AG09309 (cell line): ENCODE data around the gene RSBN1L.

ENCODE experiments used
- DNase-seq: peaks from one replicate; pipeline ENCODE4 v3.0.0-alpha.2; 2010; ENCODE audit warnings: low read depth
- H3K4me3 ChIP-seq: 2 replicates; pipeline ENCODE4 v1.5.1; 2011; ENCODE audit warnings: mild to moderate bottlenecking, low read depth, low read length, moderate library complexity; ENCODE audit not compliant: control insufficient read depth
- TF ChIP-seq, protein P1 (sequence below): IDR thresholded peaks from 2 replicates; pipeline ENCODE4 v1.5.1; 2011; ENCODE audit warnings: mild to moderate bottlenecking, low read depth, low read length, inconsistent platforms; ENCODE audit not compliant: insufficient read depth, control insufficient read depth; ENCODE audit errors: missing control alignments

The RSBN1L gene

DNA sequence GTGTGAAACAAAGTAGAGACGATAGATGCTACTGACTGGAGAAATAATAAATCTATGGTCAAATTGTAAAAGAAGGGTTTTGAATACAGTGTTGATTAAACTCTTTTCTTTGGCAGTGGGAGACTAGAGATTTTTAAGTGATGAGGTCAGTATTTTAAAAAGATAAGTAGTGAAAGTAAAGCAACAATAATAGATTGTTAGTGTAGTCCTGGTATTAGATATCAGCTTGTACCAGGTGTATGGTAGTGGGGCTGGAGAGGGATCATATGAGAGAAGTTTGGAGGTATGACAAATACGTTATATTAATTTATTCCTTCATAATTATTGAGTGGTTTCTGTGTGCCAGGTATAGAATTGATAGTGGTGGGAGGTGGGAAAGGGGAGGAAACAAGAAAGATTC lies 127.5 kb downstream of the RSBN1L start:
- TF ChIP-seq, protein P1, sequence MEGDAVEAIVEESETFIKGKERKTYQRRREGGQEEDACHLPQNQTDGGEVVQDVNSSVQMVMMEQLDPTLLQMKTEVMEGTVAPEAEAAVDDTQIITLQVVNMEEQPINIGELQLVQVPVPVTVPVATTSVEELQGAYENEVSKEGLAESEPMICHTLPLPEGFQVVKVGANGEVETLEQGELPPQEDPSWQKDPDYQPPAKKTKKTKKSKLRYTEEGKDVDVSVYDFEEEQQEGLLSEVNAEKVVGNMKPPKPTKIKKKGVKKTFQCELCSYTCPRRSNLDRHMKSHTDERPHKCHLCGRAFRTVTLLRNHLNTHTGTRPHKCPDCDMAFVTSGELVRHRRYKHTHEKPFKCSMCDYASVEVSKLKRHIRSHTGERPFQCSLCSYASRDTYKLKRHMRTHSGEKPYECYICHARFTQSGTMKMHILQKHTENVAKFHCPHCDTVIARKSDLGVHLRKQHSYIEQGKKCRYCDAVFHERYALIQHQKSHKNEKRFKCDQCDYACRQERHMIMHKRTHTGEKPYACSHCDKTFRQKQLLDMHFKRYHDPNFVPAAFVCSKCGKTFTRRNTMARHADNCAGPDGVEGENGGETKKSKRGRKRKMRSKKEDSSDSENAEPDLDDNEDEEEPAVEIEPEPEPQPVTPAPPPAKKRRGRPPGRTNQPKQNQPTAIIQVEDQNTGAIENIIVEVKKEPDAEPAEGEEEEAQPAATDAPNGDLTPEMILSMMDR, result no peak
- DNase-seq, result no peak
- no peak overlapping the region for H3K4me3 ChIP-seq

GRCh38 chr7:77824636-77825035 lies 128.4 kb downstream of the RSBN1L start:
- TF ChIP-seq, protein P1, result no peak
- no peak for DNase-seq
- H3K4me3 ChIP-seq, result no peak overlapping the region

- no peak for DNase-seq
- no peak overlapping the region for H3K4me3 ChIP-seq
These were observed 128.9 kb downstream of the RSBN1L start for GRCh38 chr7:77825131-77825530.

GRCh38 chr7:77826300-77826699 lies 130.0 kb downstream of the RSBN1L start:
- TF ChIP-seq, protein P1, result no peak
- no peak overlapping the region for H3K4me3 ChIP-seq
- DNase-seq, result no peak

More at GRCh38 chr7:77825131-77825530, 128.9 kb downstream of the RSBN1L start:
- TF ChIP-seq, protein P1, result no peak

GRCh38 chr7:77827999-77828398 lies 131.7 kb downstream of the RSBN1L start:
- TF ChIP-seq, protein P1, result no peak
- H3K4me3 ChIP-seq, result no peak overlapping the region
- DNase-seq, result no peak

DNA sequence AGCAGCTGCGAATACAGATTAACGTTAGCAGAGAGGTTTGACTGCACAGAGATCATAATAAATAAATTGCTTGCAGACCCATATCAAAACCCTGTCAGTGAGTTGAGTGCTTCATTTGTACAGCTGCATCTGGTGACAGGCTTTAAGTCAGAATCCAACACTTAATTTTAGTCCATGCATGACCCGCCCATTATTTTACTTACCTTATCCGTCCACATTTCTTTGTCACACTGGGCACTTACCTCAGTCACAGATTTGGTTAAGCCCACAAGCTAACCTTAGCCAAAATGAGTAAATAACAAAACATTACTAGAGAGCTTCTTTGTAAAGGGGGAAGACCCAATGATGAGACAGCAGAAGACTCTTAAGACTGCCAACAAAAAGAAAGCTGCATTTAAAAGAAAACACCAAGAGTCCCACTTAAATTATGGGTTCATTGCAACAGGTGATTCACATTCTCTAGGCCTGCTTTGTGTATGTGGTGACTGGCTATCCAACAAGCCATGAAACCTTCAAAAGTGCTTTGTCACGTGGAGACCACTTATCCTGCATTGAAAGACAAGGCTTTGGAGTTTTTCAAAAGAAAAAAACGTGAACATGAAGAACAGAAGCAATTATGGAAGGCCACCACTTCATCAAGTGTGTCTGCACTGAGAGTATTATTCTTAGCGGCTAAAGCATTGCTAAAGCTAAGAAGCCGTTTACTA lies 134.5 kb downstream of the RSBN1L start:
- DNase-seq, result no peak
- no peak overlapping the region for H3K4me3 ChIP-seq
- TF ChIP-seq, protein P1, result no peak
